NCI-H2196 treated with DMSO at 0.1 percent for 48 hours (cell line): ENCODE data around the gene RYK.

ENCODE experiments used
- DNase-seq: peaks from one replicate; lab custom pipeline; 2025; ENCODE audit not compliant: unreplicated experiment; lab: John Stamatoyannopoulos, UW

RYK gene

DNA sequence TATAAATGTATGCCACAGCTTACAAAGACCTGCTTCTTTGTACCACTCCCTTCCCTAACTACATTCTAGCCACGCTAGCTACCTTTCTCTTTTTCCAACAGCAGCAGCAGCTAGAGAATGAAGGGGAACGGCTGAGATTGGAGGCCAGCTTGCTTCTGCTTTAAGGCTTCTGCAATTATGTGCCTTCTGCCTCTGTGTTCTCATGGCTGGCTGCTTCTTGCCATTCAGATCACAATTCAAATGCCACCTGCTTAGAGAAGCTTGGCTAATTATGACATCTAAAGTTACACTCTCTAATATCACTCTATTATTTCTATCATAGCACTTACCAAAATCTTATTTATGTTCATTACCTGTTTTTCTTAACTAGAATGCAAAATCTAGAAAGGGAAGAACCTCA, 95.2 kb downstream of the RYK start:
- DNase-seq: no peak

DNA sequence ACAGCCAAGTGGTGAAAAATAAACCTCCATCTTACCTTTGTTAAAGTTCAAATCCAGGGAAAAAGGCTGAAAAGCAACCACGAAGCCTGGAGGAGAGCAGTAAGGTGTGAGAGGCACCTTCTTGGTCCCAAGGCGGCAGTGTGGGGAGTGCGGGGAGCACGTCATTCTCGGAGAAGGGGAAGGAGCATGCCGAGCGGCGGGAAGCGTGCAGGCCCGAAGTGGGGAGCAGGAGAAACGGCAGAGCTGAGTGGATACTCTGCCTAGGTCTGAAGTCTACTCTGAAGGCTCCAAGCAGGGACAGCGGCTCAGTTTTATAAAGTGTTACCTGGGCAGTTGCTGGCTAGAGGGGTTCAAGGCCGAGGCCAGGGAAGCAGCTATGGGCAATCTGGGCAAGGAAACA, 96.9 kb downstream of the RYK start:
- DNase-seq: no peak

DNA sequence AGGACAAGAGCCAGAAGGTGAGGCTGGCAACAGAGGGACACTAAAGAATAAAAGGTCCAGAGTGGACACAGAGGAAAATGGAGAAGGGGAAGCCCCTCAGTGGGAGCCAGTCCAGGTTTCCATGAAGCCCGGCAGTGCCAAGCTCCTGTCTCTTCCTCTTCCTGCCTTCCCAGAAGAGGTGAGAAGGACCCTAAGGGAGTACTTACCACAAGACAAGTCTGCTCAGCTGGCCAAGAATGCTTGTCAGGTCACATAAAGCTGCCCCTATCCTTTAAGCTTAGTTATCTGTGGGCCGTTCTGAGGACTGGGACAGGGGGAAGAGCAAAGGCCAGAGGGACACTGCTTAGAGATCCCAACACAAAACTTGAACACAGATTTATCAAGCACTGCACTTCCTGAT, 100.2 kb downstream of the RYK start:
- DNase-seq: no peak

DNA sequence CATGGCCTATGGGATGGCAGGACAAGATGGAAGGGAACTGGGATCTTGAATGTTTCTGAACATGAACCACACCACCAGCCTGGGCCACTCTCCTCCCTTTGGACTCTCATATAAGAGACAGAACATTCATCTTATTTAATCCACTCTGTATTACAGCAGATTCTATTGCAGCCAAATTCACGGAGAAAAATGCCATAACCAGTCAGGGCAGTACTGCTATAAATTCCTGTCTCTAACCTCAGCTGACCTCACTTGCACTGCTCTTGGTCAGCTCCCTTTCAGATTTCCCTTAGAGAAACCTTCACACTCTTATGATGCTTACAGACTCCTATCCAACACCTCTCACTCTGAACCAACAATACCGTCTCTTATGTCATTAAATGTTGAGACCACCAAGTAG, 101.4 kb downstream of the RYK start:
- no peak for DNase-seq

DNA sequence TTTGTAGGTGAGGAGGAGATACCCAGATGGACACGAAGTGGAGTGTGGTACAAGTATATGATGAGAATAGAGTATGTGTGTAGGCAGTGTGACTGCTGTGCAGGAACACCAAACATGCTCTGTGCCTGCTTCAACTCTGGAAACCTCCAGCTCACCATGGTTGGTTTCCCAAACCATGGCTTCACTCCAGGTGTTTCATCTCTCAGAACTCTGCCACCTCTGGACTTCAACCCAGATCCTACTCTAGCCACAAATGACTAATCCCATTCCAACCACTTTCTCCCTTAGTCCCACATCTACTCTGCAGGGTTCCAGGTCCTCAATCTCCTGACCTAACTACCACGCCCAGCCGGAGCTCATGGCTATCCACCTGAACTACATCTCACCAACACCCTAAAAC, 102.1 kb downstream of the RYK start:
- DNase-seq: no peak

DNA sequence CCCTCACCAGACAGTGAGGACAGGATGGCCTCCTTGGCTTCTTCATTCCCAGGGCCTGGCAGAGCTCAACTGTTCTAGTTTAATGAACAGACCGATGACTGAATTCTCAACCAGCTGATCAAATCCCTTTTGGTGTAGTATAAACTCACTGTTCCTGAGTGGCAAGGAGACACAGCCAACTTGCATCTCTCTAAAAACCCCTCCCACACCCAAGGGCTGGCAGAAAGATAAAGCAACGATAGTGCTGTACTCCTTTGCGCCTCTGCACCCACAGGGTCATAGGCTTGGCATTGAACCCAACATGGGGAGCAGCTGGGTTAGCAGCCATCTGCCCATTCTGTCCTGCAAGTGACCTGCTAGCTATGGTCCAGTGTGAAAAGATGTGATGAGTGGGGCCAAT, 103.2 kb downstream of the RYK start:
- no peak for DNase-seq

DNA sequence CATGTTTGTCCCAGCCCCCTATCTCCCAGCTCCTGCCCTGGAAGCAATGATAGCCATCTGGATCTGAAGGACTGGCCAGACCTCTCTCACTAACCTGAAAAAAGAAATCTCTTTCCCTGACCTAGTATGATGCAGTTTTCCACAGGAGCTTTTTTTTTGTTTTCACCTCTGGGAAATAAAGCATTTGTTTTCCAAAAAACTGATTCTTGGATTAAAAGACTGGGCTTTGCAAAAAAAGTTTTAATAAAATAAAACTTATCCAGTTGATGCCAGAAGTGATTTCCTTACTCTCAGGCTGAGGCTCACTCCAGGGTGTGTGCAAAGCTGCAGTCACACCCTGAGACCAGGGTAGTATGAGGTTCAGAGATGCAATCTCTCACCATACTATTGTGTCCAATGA, 104.0 kb downstream of the RYK start:
- DNase-seq: no peak

DNA sequence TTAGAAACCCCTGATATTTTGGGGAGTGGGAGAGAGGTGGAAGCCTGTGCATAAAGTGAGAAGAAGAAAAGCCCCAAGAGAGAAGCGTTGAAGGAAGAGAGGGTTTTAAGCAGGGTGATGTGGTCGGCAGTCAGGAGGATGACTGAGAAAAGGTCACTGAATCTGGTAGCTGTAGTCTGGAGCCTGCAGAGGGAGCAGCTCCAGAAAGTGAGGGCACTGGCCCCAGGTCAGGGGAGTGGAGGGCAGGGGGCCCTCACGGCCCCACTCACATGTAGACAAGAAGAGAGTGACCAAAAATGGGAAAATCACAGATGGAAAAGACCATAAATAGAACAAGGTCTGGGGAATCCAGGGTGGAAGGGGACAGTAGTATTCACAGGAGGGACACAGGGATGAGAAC, 105.5 kb downstream of the RYK start:
- DNase-seq: no peak

DNA sequence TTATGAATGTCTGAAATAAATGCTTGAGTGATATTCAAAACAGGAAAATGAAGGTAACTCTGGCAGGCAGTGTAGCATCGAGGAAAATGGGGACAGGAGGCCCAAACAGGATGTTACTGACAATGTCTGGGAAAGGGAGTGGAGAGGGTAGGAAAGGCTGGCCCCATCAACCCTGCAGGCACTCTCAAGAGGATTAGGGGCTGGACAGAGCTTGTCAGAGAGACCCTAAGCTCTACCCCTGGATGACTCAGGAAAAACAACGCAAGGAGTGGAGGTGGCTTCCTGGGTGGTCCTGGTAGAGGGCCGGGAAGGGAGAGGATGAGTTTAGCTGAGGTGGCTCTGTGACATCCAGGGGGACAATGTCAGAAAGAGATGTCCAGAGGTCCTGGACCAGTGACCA, 106.0 kb downstream of the RYK start:
- no peak for DNase-seq

DNA sequence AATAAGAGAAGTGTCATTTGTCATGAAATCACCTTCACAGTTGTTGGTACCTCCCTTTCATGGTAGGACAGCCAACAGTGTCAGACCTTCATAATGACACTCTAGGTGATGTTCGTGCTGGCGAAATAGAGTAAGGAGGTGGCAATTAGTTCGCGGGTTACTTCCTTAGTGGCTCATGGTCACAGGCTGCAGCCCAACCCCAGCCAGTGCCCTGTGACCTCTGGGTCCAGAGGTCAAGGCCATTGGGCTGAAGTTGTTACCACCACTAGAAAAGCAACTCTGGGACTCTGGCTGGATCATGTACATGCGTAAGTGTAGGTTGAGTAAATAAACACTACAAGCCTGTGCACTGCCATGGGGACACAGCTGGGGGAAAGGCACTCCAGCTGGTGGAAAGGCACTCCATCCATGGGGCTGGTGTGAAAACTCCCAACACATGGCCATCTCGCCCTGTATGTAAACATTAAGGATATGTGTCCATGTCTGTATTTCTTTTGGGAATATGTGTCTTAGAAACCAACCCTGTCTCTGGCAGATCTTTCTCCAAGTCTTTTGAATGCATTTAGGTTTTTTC, 106.7 kb downstream of the RYK start:
- DNase-seq: no peak

DNA sequence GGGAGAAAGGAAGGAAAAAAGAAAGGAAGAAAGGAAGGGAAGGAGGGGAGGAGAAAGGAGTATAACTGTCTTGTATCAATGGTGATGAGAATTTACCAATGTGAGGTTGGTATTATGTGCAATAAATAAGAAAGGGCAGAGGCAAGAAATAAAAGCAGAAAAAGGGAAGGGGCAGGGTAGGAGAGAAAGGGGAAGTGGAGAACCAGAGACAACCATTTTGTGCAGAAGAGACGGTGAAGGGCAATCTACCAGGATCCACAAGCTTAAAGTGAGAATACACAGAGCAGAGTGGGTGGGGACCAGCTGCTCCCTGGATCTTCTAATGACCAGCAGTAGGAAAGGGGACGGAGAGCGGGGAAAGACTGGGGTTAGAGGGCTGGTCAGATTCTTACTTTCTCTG, 114.1 kb downstream of the RYK start:
- DNase-seq: no peak

DNA sequence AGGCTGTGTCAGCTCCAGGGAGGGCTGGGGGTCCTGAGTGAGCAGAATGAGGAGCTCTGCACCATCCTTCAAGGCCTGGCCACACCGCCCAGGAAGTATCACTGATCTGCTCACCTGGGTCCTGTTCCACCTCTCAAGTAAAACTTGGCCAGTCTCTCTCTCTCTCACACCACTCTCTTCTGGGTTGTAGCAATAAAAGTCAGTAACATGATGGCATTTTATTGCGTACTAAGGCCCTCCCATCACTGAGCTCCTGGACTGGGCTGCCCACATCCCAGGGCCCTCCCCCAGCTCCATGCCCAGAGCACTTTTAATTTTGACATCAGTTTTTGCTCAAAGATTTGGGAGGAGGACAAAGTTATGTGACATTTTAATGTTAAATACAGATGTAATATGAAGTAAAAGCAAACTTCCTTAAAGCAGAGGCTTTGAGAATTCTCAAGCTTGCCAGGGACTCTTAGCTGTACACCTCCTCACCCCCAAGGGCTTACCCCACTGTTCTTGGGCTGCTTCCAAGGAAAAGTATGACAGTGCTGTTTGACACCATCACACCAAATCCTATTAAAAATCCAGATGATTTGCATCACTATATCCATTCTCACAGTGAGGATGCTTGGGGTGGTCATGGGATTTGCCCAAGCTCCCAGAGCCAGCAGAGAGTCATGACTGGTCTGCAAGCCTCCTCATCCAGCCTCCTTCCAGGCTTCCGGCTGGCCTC, 115.8 kb downstream of the RYK start:
- no peak for DNase-seq

DNA sequence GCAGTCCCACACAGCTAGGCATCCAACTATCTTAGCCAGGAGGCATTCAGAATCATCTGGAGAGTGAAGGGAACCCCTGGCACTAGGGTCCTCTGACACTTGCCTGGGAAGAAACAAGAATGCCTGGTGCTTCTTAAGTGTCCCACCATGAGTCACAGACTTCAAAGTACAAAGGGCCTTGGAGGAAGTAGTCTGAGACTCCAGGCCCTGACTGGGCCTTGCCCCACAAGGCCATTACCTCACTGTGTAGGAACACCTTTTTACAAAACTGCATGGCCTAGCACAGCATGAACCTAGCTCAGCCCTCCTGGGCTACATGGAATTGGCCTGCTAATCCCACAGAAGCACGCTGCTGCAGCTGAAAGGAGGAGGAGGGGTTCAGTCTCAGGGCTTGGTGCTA, 116.4 kb downstream of the RYK start:
- no peak for DNase-seq

DNA sequence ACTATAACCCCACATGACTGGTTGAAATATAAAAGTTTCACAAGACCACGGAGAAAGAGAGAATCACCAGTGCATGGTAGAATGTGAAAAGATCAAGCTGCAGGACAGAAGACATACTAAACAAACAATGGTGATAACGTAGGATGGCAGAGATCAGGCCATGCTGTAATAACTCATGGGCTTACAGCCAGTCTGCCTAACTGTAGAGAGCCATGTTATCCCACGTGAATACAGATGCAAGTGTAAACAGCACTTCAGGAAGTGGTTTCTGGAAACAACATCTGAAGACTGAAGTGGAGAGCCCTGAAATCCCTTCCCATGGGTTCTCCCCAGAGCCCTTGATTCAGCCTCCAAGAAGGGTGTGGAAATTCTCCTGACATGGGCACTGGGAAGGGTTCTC, 117.7 kb downstream of the RYK start:
- DNase-seq: no peak

DNA sequence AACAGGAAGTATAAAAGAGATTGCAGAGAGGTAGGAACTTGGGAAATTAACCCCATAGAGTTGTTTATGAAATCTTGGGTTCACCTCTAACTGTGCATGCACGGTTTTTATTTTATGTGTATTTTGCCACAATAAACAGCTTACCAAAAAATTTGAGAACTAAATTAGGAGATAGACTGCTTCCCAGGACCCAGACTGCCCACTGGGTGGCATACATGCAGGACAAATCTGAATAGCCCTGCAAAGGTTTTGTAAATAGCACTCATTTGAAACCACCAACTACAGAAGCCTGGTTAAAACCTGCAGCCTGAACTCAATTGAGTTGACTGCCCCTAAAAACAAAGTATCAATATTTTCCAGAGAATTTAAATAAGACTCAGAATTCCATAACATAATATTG, 124.5 kb downstream of the RYK start:
- DNase-seq: no peak

DNA sequence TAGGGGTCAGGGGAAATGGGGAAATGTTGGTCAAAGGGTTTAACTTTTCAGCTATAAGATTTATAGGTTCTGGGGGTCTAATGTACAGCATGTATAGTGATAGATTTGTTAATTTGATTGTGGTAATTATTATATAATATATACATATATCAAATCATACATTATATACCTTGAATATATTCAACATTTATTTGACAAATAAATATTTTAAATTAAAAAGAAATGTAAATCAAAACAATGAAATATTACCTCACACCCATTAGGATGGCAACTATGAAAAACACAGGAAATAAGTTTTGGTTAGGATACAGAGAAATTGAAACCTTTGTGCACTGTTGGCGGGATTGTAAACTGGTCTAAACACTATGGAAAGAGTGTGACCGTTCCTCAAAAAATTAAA, 135.9 kb downstream of the RYK start:
- DNase-seq: no peak

DNA sequence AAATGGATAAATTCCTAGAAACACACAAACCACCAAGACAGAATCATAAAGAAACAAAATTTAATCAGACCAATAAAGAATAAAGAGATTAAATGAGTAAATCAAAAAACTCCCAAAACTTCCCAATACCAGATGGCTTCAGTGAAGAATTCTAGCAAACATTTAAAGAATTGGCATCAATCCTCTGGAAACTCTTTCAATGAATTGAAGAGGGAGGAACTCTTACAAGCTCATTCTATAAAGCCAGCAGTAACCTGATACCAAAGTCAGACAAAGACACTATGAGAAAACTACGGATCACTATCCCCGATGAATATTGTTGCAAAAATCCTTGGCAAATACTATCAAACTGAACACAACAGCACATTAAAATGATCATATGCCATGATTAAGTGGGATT, 139.0 kb downstream of the RYK start:
- DNase-seq: no peak

DNA sequence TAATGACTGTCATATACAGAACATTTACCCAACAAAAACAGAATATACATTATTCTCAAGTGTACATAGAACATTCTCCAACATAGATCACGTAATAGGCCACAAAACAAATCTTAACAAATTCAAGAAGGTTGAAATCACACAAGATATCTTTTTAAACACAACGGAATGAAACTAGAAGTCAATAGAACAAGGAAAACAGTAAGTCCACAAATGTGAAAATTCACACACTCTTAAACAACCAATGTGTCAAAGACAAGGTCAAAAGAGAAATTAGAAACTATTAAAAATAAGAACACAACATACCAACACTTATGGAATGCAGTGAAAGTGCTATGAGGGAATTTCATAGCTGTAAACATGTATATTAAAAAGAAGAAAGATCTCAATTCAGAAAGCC, 139.7 kb downstream of the RYK start:
- DNase-seq: no peak
